DOHH2 (cell line): Measurements from ENCODE around the gene CLTCL1.

Experiments
- EZH2phosphoT487 ChIP-seq: fragments of 200-600 bp; sonication (generic); IDR thresholded peaks from 2 replicates; pipeline ENCODE4 v1.6.1; 2017; ENCODE audit warnings: borderline replicate concordance, mild to moderate bottlenecking, antibody characterized with exemption, low read length, moderate library complexity, mixed read lengths
- TF ChIP-seq, protein P1 (sequence below): fragments of 200-600 bp; sonication (generic); IDR thresholded peaks from one replicate; pipeline ENCODE4 v1.5.1; 2014; ENCODE audit warnings: antibody characterized with exemption, mild to moderate bottlenecking, low read depth, low read length; ENCODE audit not compliant: poor library complexity, severe bottlenecking

DNA sequence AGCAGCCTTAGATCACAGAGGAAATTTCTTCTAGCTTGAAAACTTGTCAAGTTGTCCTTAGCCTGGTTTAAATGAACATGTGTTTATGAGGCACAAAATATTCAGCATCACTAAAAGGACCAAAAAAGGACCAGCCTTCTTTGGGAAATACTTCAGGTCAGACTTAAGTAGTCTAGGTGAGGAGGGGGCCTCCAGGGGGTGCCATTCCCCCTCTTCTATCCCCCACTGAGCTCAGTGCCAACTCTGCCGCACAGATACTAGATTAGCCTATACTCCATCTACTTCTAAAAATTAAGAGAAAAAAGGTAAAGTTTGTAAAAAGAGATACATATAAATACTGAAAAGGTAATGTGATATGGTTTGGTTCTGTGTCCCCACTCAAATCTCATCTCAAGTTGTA, 20.6 kb downstream of the CLTCL1 start:
- TF ChIP-seq, protein P1, sequence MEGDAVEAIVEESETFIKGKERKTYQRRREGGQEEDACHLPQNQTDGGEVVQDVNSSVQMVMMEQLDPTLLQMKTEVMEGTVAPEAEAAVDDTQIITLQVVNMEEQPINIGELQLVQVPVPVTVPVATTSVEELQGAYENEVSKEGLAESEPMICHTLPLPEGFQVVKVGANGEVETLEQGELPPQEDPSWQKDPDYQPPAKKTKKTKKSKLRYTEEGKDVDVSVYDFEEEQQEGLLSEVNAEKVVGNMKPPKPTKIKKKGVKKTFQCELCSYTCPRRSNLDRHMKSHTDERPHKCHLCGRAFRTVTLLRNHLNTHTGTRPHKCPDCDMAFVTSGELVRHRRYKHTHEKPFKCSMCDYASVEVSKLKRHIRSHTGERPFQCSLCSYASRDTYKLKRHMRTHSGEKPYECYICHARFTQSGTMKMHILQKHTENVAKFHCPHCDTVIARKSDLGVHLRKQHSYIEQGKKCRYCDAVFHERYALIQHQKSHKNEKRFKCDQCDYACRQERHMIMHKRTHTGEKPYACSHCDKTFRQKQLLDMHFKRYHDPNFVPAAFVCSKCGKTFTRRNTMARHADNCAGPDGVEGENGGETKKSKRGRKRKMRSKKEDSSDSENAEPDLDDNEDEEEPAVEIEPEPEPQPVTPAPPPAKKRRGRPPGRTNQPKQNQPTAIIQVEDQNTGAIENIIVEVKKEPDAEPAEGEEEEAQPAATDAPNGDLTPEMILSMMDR = no peak
- TF ChIP-seq EZH2phosphoT487 = no peak
